Renal cortex interstitium (tissue), 11 donors: Measurements from ENCODE around the gene BCAR3. TPM values are rescaled to one million over a fixed set of nuclear protein-coding genes. Genes with fewer than 3 reads are reported as not detected.

Experiments
- DNase-seq, 11 donors: peaks; one replicate each; pipeline ENCODE4 v3.0.0-alpha.2; 2013; ENCODE audit warnings: low read depth in 9 of 11, low spot score in 4 of 11; ENCODE audit errors: extremely low read depth in 1 of 11
- polyA plus RNA-seq, 3 donors: library from polyadenylated mRNA; unstranded; fragments of 120-200 nt; gene quantifications; one replicate each; pipeline ENCODE4 v1.2.1, GENCODE V29; 2013; ENCODE audit not compliant: insufficient read length in 3 of 3

The BCAR3 gene
- polyA plus RNA-seq, 3 donors: 22.4 to 24.5 (median 23.1) TPM

GRCh38 chr1:93574991-93575390 is 106.6 kb downstream of the BCAR3 start:
- no peak for DNase-seq

DNA sequence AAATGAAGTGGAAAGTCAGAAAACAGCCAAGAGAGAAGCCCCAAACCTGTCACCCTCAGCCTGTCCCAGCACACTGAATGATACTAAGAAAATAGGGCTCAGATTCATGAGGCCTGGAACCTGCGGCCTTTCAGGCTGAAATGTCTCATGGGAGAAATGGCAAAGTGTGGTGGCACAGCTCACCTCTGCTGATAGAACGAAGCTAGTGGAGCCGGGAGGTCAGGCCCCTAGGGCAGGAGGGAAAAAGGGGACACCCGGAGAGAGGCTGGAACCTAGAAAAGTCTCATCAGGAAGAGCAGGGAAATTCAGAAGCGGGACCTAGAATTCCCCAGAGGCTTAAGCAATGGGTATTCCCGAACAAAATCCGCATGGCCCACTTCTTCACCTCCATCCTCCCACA is 107.1 kb downstream of the BCAR3 start:
- no peak for DNase-seq

DNA sequence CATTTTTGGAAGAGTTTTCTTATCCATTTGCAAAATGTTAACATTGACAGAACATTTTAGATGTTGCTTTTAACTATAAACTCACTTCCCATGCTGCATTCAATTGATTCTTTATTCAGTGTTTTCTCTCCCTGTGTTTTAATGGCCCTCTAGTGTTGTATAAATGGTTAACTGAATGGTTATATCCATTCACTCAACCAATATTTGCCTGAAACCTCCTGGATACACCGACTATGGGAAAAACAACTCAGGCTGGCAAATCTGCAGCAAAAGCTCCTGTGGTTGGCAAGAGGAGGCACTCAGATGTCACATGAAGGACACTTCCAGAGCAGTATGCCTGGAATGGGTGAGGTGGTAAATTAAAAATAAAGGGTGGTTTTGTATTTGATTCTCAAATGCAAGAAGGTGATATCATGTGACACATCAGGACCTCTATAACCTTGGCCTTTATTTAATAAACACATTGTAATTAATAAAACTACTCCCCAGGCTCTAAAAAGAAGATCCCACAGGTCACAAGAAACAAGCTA is 107.6 kb downstream of the BCAR3 start:
- no peak for DNase-seq

DNA sequence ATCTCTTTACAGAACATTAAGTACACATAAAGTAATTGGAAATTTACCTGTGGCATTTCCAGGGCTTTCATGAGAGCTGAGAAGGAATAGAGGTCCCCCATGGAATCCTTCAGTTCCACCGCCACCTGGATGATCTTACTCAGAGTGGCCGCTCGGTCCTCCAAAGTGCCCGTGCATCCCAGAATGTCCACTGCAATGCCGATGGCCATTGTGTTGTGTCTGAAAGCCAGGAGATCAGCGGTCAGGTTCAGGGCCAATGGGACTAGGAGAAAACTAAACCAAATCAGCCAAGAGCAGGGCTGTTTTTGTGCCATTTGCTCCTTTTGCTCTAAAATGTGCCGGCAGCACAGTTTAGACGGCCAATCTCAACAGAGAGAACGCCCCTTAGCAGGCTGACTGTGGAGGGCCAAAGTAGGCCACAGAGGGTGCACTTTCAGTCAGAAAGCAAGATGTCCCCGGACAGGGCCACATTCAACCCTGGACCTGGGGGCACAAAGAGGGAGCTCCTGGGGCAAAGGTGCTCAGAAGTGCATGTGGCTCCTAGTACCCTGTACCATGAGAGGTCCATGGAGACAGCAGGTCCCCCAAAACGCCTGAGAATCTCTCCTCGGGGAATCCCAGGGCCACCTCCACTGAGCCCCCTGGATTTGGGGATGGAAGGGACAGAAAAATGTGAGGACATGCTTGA is 109.9 kb downstream of the BCAR3 start:
- DNase-seq: no peak

DNA sequence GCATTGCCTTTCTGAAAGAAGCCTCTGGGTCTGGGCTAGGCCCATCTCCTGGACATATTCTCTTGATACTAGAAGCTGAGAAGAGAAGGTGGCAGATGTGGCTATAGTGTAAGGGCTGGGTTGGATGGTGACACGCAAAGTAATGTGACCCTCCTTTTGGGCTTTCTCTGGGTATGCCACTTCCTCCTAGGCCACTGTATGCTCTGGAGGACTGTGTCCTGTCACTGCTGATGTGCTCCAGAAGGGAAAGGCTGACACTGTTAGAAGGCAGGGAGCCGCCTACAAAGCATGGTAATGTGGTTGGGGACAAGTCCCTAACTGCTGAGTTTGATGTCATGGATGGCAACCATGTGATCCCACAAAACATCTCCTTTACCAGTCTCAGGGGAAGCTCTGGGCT is 112.1 kb downstream of the BCAR3 start:
- no peak for DNase-seq

DNA sequence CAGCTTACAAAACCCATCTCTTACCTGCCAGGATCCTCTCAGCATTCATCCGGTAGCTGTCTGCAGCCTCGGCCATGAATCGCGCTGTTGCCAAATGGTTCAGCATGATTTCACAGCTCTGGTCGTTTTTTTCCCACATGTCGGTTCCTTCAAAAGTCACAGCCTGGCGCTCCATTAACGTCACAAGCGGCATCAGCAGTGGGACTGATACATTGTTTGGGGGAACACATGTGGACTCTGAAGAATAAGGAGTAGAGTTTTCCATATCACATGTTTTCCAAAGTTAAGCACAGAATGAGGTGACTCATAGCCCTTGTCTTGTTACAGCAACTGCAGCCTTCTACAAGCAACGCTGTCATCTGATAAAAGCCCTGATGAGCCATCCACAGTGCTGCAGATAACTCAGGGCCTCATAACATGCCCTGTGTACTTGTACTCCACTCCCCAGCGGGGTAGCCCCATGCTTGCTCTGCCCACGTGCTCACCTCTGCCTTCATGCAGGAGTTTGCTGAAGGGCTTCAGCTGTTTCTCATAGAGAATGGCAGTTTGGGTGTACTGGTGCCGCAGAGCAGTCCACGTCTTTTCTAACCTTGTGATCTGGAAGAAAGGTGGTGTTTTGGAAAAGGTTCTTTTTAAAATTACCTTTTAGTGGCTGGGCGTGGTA is 114.2 kb downstream of the BCAR3 start:
- no peak for DNase-seq

DNA sequence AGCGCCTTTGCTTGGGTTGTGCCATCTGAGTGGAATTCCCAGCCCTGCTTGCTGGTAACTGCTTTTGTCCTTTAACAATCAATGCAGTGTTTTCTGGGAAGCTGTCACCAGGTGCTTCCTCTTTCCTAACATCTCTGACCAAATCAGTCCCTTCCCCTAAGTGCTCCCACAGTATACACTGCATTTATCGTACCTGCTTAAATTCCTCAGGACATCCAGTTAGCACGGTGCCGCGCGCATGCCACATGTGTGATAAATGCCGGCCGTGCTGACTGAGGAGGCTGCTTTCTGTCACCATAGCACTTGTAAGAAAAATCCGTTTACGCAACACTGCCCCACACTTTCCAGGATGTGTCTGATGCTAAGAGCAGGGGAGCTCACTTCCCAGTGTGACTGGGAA is 115.4 kb downstream of the BCAR3 start:
- no peak for DNase-seq

DNA sequence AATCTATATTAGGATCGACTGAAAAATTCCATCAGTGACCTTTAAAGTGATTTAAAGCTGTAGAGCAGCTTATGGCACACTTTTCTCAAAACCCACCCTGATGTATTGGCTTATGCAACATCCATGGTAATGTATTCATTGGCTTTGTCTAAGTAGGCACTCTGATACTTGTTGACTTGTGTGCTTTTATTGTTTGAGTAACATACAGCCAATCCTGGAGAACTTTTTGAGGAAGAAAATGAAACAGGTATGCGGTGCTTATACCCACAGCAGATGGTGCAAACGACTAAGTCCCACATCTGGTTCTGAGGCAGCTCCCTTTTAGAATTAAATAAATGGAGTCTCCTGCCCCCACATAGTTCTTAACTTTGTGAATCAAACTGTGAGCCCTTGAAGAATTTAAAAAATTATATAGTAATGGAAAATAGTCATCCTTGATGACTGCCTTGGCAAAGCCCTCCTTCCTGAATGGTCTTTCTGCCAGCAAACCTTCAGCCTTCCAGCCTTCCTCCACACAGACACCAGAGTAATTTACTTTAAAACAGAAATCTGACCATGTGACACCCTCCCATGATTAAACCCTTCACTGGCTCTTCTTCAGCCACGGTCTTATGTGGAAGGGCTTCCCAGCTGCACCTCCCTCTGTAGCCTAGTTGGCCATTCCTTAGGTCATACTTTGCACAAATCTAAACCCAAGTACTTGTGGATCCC is 116.0 kb downstream of the BCAR3 start:
- DNase-seq: no peak

DNA sequence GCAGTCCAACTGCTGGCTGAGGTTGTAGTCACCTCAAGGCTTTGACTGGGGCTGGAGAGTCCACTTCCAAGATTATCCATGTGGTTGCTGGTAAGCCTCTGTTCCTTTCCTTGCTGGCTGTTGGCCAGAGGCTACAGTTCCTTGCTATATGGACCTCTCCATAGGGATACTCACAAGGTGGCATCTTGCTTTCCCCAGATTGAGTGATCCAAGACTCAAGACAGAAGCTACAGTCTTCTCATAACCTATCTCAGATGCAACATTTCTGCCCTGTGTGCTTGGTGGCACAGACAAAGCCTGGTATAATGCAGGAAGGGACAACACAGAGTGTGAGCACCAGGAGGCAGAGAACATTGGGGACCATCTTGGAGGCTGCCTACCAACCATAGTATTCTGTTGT is 121.9 kb downstream of the BCAR3 start:
- no peak for DNase-seq

- DNase-seq: no peak
These were observed 122.6 kb downstream of the BCAR3 start for GRCh38 chr1:93559045-93559444.

DNA sequence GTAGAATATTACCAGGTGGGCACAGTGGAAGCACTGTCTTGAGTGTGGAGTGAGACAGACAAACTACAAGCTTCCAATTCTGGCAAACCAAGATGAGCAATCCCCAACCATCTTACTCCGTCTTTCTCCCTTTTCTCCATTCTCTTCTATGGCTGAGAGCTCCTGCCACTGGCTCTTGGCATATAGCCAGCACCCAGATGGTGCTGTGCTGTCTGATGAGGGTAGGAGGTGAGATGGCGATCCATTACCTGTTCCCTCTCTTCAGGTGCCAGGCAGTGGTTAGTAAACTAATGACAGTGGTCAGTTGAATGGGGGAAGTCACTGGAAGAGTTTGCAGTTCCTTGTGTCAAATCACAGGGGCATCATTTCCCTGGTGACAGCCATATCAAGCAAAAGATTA is 125.3 kb downstream of the BCAR3 start:
- DNase-seq: no peak

DNA sequence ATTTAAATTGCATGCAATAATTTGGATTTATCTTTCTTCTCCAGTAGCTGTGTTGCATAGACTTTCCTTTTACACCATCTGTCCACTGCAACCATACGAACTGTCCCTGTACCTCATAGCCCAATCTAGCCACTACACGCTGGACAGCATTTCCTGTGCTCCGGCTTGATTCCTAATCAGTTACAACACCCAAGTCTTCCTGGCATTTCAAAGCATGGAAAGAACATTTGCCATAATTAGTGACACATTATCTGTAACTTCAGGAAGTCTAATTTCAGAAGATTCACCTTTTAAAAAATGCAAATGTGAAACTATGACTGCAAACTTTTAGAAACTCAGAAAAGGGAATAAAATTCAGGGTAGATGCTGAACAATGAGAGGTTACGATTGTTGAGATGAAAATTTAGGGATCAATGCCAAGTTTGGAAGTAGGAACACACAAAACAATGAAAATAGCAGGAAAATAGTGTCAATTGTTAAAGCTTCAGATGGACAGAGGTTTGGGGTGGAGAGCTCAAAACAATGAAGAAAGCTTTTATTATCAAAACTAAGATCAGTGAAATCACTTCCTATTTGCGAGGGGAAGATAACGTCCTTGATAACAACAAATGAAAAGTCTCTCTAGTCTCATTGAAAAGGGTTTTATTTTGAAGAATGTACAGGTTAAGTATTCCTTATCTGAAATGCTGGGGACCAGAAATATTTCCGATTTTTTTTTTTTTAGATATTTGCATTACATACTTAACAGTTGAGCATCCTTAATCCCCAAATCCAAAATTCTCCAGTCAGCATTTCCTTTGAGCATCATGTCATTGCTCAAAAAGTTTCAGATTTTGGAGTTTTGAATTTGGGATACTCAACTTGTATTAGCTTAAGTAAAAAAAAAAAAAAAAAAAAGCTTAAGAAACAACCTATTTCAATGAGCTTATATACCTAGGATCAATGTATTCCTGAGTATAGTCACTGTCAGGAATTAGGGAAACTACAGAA is 126.5 kb downstream of the BCAR3 start:
- DNase-seq: no peak

DNA sequence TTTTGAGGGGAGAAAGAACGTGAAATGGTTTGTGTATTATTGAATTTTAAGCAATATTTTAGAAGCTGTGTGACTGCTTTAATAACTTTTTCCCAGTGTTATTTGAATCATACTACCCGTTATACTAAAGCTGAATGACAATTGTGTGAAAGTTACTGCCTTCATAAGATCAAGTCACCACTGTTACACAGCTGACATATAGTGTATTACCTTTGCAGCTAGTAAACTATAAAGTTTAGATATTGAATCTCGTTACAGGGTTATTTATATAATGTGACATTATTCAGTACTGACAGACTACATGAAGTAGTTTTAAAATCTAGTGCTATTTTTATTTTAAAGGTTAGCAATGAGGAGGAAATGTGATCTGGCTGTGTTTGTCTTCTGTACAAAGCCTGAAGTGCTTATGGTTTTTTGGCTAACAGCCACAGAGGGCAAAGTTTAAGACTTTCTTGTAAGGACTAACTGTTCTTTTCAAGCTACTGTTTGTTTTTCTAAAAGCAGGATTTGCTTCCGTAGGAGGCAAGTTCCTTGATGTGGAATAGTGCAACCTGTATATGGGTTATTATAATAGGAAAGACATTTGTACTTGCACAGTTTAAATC is 127.6 kb downstream of the BCAR3 start:
- DNase-seq: peak in 6 of 11 donors; percentile 24 to 75 (median 38)

- DNase-seq: no peak
These were observed 128.7 kb downstream of the BCAR3 start for GRCh38 chr1:93552741-93553455.

DNA sequence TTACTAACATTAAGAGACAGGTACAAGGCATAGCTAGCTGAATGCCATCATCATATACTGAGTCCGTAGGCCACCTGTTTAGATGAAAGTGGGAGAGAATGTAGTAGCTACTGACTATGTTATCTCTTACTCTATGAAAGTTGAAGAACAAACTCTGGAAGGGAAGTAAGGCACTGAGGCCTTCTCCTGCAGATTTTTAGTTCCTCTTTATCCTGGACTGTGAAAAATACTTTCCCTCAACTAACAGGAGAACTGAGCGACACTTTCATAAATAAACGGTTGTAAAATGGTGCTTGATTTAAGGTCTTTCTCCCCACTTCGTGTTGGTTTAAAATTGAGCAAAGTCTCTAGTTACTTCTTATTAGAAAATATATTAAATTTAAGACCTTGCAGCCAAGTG is 131.8 kb downstream of the BCAR3 start:
- no peak for DNase-seq

DNA sequence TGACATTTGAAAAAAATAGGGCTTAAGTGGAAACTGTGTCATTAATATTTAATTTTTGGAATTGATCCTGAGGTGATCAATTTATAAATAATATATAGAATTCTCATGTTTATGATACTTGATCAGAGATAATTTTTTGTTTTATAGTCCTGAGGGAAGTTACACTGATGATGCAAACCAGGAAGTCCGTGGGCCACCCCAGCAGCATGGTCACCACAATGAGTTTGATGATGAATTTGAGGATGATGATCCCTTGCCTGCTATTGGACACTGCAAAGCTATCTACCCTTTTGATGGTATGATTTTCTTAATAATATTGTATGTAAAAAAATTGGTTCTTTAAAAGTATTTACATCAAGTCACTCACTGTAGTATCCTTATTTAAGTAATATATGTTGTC is 132.5 kb downstream of the BCAR3 start:
- no peak for DNase-seq

DNA sequence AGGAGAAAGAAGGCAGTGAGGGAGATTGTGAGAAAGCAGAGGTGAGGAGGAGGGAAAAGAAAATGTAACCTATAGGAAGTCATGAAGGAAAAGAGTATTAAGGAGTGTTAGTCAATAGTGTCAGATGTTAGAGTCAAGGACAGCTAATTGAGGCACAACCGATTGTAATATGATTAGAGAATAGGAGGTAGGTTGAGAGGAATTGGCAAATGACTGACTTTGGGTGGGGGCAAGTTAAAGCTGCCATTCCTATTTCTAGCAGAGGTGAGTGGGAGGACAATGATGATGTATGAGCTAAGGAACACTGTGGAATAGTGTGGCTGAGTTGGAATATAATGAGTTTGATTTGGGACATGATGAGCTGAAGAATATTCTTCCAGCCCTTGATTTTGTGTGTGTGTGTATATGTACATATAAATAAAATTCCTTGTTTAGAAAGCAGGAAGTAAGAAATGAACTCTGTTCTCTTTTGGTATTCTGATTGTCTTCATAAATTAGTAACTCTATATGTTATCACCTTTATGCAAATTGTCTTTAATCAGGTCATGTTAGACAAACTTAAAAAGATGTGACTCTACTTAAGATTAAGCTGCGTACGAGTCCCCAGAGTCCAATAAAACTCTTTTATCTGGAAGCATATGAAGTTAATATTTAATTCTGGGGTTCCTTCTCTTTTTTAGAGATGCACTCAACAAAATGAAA is 135.3 kb downstream of the BCAR3 start:
- DNase-seq: no peak
